Breast epithelium (tissue), 4 donors: ENCODE results near the gene RCAN1. TPM values are rescaled to one million over a fixed set of nuclear protein-coding genes. Genes with fewer than 3 reads are reported as not detected.
A peak's percentile ranks its signal among the peaks of the same experiment; 100 is the strongest.

Source experiments
- DNase-seq, 2 donors: peaks; one replicate each; pipeline ENCODE4 v3.0.0-alpha.2; 2019; ENCODE audit warnings: low spot score in 2 of 2
- H3K27ac ChIP-seq, 2 donors: fragments of 200-600 bp; sonication (generic) in 1 of 2; one replicate each; pipeline ENCODE4 v1.5.1; 2016 to 2019; ENCODE audit warnings: mild to moderate bottlenecking in 1 of 2
- H3K27me3 ChIP-seq, 2 donors: fragments of 200-600 bp; sonication (generic) in 1 of 2; one replicate each; pipeline versions ENCODE4 v1.5.1 to v1.6.0; 2017 to 2019; ENCODE audit warnings: control low read depth in 1 of 2, mild to moderate bottlenecking in 1 of 2
- H3K36me3 ChIP-seq: fragments of 200-600 bp; one replicate; pipeline ENCODE4 v1.5.1; 2019
- H3K4me1 ChIP-seq, 2 donors: fragments of 200-600 bp; sonication (generic); one replicate each; pipeline ENCODE4 v1.5.1; 2016 to 2019; ENCODE audit warnings: control low read depth in 1 of 2
- H3K4me3 ChIP-seq, 3 donors: fragments of 200-600 bp; sonication (generic); 1 replicate in 2 of 3; 2 replicates in 1 of 3; pipeline ENCODE4 v1.5.1; 2016 to 2019; ENCODE audit warnings: mild to moderate bottlenecking in 3 of 3, moderate library complexity in 2 of 3
- H3K9me3 ChIP-seq, 2 donors: fragments of 200-600 bp; sonication (generic) in 1 of 2; one replicate each; pipeline ENCODE4 v1.5.1; 2016 to 2019; ENCODE audit warnings: control low read depth in 1 of 2
- POLR2A ChIP-seq: fragments of 450-650 bp; IDR thresholded peaks from one replicate; pipeline ENCODE4 v1.6.1; 2016; ENCODE audit warnings: antibody characterized with exemption, mild to moderate bottlenecking, moderate library complexity
- POLR2AphosphoS5 ChIP-seq, 3 donors: sonication (generic); formaldehyde crosslinking; IDR thresholded peaks; one replicate each; pipeline ENCODE4 v1.6.1; 2017; ENCODE audit warnings: antibody characterized with exemption in 3 of 3
- intact Hi-C: fragments of 100-400 bp; cut with DNase I; formaldehyde crosslinking; loops from one replicate; pipeline ENCODE4 v1.15.1; 2023; ENCODE audit warnings: low total_unique reads
- total RNA-seq, 3 donors: library from RNA; depleted of rRNA; stranded (reverse); fragments of >200 nt; gene quantifications; one replicate each; pipeline ENCODE4 v1.1.0, GENCODE V29; 2016
- TF ChIP-seq, protein P1 (sequence below), 3 donors: fragments of 450-650 bp; IDR thresholded peaks; one replicate each; pipeline ENCODE4 v1.5.1; 2016 to 2017; ENCODE audit warnings: antibody characterized with exemption in 3 of 3, mild to moderate bottlenecking in 3 of 3, moderate library complexity in 3 of 3

Gene RCAN1
- total RNA-seq, 3 donors from 2014 or later: 30.1 to 73.0 (median 47.9) TPM

DNA sequence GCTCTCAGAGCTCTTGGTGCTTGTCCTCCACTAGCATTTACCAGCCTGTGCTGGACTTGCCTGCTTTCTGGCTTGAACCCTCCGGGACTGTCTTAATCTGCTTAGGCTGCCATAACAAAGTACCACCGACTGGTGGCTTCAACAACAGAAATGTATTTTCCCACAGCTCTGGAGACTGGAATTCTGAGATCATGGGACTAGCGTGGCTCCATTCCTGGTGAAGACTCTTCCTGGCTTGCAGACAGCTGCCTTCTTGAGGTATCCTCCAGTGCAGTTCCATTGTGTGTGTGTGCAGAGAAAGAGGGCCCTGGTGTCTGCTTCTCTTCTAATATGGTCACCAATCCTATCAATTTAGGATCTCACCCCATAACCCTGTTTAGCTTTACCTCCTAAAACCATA lies 22.0 kb upstream of the RCAN1 start:
- H3K27me3 ChIP-seq: no peaks in the 10 kb centered on the region
- H3K4me1 ChIP-seq: no peaks in the 10 kb centered on the region
- intact Hi-C loops: no loop called here
- TF ChIP-seq POLR2AphosphoS5 (IDR thresholded peaks at IDR 0.05) (no peak), POLR2A (no peak)
- TF ChIP-seq, protein P1, sequence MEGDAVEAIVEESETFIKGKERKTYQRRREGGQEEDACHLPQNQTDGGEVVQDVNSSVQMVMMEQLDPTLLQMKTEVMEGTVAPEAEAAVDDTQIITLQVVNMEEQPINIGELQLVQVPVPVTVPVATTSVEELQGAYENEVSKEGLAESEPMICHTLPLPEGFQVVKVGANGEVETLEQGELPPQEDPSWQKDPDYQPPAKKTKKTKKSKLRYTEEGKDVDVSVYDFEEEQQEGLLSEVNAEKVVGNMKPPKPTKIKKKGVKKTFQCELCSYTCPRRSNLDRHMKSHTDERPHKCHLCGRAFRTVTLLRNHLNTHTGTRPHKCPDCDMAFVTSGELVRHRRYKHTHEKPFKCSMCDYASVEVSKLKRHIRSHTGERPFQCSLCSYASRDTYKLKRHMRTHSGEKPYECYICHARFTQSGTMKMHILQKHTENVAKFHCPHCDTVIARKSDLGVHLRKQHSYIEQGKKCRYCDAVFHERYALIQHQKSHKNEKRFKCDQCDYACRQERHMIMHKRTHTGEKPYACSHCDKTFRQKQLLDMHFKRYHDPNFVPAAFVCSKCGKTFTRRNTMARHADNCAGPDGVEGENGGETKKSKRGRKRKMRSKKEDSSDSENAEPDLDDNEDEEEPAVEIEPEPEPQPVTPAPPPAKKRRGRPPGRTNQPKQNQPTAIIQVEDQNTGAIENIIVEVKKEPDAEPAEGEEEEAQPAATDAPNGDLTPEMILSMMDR (IDR thresholded peaks at IDR 0.05): no peak
- no peak for DNase-seq
- no peak overlapping the region for H3K27ac ChIP-seq
- H3K4me3 ChIP-seq: no peak overlapping the region
- H3K9me3 ChIP-seq: no peaks in the 10 kb centered on the region
- H3K36me3 ChIP-seq: no peaks in the 10 kb centered on the region

DNA sequence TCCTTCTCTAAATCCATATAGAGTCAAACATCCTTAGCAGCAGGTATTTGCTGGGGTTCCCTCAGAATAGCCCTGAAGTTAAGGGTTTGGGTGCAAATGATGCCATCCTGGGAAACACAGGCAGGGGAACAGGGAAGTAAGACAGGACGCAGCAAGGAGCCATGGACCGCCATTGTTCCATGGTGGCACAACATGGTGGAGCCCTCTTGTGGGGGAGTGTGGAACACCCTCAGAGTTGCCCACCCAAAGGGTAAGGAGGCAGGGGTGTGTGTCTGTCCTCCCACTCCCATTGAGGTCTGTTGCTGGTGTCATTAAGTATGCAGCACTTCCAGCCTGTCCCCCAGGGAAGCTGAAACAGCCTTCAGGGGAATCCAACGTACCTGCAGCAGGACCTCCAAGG lies 20.4 kb upstream of the RCAN1 start:
- H3K9me3 ChIP-seq: no peaks in the 10 kb centered on the region
- DNase-seq: no peak
- no peaks in the 10 kb centered on the region for H3K36me3 ChIP-seq
- H3K27ac ChIP-seq: no peak overlapping the region
- H3K4me3 ChIP-seq: no peak overlapping the region
- intact Hi-C loops: no loop called here
- no peaks in the 10 kb centered on the region for H3K4me1 ChIP-seq
- H3K27me3 ChIP-seq: no peaks in the 10 kb centered on the region
- no peak for TF ChIP-seq POLR2A

- no peak overlapping the region for H3K4me3 ChIP-seq
- no peak for TF ChIP-seq POLR2A
- no peaks in the 10 kb centered on the region for H3K4me1 ChIP-seq
- H3K36me3 ChIP-seq: no peaks in the 10 kb centered on the region
- no peak for DNase-seq
- no peaks in the 10 kb centered on the region for H3K9me3 ChIP-seq
- no peaks in the 10 kb centered on the region for H3K27me3 ChIP-seq
- H3K27ac ChIP-seq: no peak overlapping the region
- intact Hi-C loops: no loop called here
These were observed 17.6 kb upstream of the RCAN1 start for GRCh38 chr21:34632498-34632897.

DNA sequence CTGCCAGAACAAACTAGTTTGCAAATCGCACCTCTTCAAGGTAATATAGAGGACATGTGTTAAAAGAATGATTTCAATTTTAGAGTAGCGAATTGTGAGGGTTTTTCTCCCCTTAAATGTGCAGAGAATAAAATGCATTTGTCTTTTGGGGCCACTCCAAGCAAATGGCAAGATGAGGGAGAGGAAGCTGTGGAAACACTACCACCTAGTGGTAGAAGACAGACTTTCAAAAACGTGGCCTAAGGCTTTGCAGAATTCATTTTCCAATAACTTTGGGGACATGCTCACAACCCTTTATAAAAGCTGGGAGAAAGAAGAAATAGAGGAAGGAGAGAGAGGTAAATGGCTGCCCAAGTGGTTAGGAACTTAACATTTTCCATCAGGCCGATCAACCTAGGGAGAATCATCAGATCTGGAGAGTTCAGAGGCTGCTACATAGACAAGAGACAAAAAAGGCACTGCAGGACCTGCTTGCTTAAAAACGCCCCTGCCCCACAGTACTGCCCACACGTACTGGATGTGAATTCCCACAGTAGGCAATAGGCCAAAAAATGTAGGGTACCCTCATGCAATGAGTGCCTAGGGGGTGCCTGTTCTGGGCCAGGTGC lies 15.7 kb upstream of the RCAN1 start:
- H3K27me3 ChIP-seq: no peaks in the 10 kb centered on the region
- no peak for DNase-seq
- H3K4me1 ChIP-seq: no peaks in the 10 kb centered on the region
- H3K27ac ChIP-seq: no peak overlapping the region
- H3K36me3 ChIP-seq: no peaks in the 10 kb centered on the region
- intact Hi-C loops: no loop called here
- TF ChIP-seq POLR2AphosphoS5 (IDR thresholded peaks at IDR 0.05): no peak
- TF ChIP-seq, protein P1 (IDR thresholded peaks at IDR 0.05): peak; percentile 80 to 91 (median 85)
- no peak for TF ChIP-seq POLR2A
- no peak overlapping the region for H3K4me3 ChIP-seq
- H3K9me3 ChIP-seq: no peaks in the 10 kb centered on the region

GRCh38 chr21:34626131-34626530 lies 11.2 kb upstream of the RCAN1 start:
- Histone ChIP-seq H3K4me1 (no peaks in the 10 kb centered on the region), H3K4me3 (no peak overlapping the region), H3K9me3 (no peaks in the 10 kb centered on the region), H3K27me3 (no peaks in the 10 kb centered on the region), H3K36me3 (no peaks in the 10 kb centered on the region), H3K27ac (no peak overlapping the region)
- DNase-seq: no peak
- intact Hi-C loops: no loop called here
- no peak for TF ChIP-seq POLR2A
- no peak for TF ChIP-seq POLR2AphosphoS5 (IDR thresholded peaks at IDR 0.05)
- TF ChIP-seq, protein P1 (IDR thresholded peaks at IDR 0.05): no peak

DNA sequence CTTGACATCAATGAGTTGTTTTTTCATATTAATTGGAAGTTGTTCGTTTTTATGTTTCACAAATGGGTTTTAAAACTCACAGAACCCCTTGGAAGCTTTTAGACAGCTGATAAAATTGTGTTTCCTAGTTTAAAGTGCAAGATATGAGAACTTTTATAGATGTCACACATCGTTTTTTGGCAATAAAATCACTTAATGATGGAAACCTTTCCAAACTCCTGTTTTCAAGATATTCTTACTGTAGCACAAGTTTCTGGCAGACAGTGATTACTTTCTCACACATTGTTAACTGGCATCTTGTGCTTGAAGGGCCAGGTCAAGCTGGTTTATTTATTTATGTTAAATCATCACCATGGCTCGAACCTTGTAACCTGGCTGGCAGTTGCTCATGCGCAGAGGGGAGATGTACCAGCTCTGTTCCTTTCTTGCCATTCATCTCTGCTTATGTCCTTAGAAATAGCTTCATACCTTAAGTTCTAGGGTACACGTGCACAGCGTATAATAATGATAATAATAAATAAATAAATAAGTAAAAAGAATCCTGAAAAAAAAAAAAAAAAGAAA lies 10.2 kb upstream of the RCAN1 start:
- no peak for DNase-seq
- no peak for TF ChIP-seq POLR2A
- TF ChIP-seq POLR2AphosphoS5 (IDR thresholded peaks at IDR 0.05): no peak
- TF ChIP-seq, protein P1 (IDR thresholded peaks at IDR 0.05): no peak
- H3K27me3 ChIP-seq: no peaks in the 10 kb centered on the region
- intact Hi-C loops: no loop called here
- H3K36me3 ChIP-seq: no peaks in the 10 kb centered on the region
- H3K27ac ChIP-seq: no peak overlapping the region
- no peak overlapping the region for H3K4me3 ChIP-seq
- no peaks in the 10 kb centered on the region for H3K9me3 ChIP-seq
- H3K4me1 ChIP-seq: no peaks in the 10 kb centered on the region
